ENCODE data around the gene DGKG.

The DGKG gene

DNA sequence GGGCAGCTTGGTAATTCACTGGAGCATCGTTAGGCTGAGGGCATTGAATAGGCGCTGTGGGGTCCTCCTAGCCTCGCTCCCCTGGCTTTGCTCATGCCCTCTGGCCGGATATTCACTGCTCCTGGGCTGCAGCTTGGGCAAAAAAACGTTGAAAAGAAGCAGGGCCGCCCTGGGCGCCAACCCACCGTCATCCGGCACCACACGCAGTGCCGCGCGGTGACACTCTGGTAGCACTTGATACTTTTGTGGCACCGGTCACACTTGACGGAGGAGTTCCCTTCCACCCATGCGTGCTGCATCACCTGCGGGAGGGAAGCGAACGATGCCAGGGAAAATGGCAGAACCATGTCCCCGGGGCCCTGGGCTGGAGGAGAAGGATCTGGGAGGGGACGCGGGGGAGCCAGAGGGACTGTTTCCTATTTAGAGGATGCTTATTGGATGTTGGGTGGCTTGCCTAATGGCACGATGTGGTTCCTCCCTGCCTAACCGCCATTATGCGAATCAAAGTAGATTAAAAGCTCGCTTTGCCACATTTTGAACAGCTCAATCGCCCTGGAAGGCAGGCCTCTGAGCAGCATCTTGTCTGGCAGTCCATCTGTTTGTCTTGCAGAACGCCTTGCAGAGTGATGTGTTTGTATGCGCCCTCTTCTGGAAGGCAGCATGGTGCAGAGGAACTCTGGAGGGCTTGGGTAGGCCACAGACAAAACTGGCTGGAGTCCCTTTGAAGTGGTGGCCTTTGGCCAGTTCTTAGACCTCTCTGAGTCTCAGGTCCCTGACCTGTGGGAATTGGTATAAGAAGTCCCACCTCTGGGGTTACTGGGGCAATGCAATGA, 93.2 kb downstream of the DGKG start:
- no peak for DNase-seq

DNA sequence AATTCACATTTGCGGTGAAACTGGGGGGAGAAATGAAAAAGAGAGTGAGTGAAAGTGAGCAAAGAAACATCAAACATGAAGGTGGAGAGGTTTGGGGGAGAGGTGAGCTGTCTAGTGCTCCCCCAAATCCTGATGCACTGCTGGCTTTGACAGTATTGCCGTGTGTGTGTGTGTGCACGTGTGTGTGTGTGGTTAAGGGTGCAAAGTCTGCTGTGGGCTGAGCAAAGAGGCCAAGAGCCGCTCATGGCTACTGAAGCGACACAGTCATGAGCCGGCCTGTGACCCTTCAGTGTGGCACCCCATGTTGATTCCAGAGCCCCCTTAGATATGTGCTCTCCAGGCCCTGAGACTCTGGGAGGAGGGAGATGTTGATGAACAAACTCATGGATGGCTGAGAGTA, 94.3 kb downstream of the DGKG start:
- no peak for DNase-seq

DNA sequence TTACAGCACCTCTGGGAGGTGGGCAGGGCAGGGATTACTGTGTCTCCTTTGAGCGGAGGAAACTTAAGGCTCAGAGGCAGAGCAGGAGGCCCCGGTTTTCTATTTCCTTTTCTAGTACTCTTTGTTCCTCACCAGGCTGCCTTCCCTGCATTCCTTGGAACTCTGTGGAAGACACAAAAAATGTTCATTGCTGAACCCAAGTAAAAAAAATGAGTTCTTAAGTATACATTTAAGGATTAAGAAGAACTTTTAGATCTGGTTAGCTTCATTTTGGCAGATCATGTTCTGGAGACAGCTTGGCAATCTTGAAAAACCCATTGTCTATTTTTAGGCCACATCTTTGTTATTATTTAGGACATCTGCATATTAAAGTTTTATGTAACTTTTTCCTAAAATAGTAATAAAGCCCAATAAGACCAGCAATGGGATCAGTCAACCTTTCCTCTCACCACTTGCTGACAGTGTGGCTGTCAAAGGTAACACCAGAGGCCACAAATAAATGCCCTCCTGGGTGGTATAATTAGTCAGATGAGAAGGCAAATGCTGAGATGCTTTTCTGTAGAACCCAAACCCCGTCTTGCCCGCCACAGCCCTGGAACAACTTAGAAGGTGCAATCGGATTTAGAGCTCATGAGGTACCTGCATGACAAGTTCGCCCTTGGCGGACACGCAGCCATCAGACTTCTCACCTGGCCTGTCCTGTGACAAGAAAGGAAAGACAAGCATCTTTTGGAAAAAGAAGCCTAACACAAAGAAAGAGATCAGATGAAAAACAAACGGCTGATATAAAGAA, 97.2 kb downstream of the DGKG start:
- no peak for DNase-seq

DNA sequence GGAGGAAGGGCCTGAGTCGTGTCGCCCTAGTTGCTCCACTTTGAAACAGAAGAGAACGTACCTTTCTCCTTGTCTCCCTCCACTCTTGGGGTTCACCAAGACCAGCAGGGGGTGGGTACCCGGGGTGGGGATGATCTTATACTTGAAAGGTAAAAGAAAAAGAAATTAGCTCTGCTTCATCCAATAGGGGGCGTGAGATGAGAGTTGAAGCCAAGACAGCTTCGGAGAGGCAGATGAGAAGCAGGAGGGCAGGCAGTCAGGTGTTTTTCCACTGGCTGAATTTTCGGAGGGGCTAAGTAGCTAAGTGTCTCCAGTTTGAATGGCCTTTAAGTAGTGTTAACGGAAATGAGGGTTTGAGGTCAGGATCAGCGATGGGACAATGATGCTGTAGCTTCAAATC, 100.4 kb downstream of the DGKG start:
- no peak for DNase-seq

DNA sequence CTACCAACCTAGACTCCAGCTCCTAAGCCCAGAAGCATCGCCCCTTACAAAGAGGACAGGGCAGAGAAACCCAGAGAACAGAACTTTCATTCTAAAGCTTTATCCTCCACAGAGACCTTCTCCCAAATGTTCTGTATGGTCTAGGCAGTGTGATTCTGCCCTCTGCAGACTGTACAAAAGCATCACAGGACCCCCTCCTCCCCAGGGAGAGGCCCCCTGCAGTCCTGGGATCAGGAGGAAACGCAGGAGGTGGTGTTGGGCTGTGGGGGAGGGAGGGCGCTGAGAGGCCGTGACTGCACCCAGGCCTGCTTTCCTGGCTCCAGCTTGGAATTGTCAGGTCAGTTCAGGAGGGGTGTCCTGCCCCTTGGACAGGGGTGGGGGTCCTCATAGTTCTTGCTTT, 101.3 kb downstream of the DGKG start:
- no peak for DNase-seq

DNA sequence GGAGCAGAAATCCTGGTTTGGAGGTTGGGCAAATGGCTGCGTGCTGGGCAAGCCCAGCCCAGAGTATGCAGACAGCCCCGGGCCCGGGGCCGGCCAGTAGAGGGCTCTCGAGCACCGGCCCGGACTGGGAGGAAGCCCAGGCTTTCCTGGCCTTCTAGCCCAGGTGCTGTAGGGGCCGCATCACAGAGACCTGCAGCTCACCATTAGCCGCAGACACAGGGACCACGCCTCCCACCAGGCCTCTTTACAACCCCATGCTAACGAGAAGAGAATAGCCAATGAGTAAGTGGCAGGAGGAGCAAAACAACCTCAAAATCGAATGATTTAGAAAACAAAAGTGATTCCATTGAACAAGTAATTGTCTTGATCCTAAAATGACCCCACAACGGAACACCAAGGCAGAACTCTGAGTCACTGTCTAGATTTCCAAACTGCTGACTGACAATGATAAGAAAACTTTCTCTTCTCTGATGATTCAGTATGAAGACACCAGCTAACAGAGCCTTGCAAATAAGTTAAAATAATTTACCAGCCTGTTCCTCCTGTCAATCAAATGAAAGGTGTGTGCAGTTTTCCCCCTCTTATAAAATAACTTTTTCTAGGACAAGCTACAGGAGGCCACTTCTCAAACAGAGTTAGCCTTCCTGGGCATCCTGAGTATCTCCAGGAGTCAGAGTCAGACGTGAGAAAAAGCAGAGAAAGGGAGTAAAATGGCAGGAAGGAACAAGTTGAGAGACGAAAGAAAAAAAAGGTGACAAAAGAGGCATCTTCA, 102.2 kb downstream of the DGKG start:
- DNase-seq: peak; percentile 43

DNA sequence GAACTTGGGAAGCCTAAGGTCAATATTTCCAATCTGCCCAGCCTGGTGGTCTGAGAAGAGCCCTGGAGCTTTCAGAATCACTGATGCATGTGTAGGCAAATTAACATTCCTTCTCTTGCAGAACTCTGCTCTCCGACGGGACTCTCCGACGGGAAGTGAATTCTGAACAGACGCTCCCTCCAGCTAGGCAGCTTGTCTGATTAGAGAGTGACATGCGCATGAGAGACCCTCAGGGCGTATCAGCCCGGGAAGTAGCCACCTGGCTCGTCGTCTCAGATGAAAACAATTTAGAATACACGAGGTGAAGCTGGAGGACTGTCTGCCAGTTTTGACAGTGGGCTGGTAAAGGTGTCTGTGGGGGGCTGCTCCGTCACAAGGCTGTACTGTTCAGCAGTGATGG, 103.1 kb downstream of the DGKG start:
- no peak for DNase-seq

DNA sequence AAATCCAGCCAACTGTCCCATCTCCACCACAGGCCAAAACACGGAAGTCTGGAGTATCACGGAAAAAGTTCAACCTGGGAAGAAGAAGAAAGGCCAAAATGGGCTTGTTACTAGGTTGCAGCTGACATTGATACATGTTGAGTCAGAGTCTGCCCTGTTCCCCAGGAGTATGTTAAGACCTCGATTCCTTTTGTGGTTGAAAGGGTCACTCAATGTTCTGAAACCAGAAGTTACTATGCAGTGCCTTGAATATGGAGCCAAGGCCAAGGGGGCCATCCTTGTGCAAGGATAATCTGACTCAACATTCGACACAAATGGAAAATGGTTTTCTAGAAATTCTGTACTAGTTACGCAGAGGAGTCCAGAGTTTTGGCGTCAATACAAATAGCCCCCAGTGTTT, 104.2 kb downstream of the DGKG start:
- no peak for DNase-seq

DNA sequence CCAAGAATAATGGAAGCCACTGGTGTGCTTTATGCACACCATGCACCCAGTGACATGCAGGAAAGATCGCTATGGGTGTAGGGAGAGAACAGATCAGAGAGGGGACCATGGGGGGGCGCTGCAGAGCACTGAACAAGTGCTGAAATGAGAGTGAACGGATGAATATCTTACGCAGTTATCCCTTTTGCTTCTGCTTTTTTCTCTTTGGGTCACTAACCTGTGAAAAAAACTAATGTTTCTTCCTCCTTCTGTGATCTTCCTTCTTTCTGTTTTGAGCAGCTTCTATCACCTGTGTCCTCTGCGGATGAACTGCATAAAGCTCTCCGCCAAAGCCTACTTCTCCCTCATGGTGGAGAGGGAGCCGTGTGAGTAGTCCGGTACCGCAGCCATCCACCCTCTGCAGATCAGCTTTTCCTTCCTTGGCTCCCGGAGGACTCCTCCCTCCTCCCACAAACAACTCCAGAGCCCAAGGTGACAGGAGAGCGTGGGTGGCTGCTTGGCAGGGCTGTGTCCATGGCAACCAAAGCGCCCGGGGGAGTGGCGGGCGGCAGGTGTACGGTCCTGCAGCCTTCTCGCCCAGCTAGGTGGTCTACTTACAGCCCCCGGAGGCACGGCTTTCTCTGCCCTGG, 106.2 kb downstream of the DGKG start:
- no peak for DNase-seq

DNA sequence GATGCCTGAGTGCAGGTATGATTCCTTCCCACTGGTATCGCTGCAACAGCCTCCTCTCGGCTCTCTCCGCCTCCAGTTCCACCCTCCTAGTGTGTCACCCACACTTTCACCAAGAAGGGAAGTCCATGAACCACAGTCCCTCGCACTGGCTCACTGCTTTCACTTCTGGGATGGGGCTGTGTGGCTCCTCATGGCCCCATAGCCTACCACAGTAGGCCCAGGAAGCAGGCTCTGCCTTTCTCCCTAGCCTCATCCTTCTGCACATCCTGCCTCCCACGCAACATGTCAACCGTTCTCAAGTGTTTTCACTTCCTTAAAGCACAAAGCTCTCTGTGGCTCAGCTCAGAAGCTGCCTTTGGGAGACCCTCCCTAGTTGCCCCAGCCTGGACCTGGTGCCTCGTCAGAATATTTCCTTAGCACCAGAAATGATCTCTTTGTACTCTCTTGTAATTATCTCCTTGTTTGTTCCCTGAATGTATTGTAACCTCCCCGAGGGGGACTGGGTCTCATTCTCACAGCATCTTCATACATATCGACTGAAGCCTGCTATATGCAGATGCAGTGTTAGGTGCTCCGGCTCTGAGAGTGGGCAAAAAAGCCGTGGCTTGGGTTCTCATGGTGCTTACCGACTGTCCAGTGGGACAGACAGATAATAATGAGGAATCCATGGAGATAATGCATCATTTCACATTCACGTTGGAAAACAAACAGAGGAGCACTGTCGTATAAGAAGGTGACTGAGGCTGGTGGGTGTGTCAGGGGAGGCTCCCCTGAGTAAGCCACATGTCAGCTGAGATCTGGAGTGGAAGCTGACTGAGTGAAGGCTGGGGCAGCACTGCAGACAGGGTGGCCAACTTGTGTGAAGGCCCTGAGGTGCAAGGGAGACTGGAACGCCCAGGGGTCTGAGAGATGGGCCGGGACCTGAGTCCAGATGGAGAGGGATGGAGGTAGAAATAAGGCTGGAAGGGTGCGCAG, 107.1 kb downstream of the DGKG start:
- DNase-seq: no peak

DNA sequence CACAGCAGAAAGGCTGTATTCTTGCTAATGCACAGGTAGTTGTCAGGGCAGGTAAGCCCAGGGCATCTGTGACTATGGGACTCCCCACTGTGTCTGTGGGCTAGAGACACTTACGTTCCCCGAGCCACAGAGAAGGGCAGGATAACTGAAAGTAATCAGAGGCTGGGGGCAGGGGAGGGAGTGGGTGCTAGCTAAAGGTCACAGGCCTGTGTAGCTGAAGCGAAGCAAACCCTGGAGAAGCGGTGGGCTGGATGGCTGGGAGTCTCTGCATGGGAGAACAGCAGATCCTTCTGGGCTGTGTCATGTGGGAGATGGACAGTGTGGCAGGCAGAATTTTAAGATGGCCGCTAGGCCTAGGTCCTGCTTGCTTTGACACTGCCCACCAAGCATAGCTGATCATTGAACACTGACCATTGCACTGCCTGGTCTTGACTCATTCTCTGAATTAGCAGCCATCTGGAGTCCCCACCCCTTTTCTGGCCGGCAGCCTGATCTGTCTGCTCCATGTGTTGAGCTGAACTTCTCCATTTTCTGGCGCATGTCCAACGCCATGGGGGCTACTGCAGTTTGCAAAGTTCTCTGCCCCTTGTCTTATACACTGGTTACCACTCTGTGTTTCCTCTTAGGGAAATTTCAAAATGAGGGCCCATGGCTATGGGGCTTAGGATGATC, 110.0 kb downstream of the DGKG start:
- no peak for DNase-seq

DNA sequence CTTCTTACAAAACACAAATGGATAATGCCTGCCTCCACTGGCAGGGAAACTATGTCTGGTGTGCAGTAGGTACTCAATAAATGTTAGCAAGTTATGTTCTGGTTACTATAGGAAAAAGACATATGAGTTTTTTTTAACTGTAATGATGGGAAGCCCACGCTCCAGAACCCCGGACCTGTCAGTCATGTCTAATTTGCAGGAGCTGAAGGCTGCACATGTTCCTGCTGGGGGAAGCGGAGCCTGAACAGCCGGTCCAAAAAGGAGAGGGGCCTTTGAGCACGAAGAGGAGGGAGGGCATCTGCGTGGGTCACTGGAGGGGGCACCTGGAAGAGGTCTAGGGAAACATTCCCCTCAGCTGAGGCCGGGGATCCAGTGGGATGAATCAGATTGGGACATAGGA, 113.2 kb downstream of the DGKG start:
- DNase-seq: no peak

DNA sequence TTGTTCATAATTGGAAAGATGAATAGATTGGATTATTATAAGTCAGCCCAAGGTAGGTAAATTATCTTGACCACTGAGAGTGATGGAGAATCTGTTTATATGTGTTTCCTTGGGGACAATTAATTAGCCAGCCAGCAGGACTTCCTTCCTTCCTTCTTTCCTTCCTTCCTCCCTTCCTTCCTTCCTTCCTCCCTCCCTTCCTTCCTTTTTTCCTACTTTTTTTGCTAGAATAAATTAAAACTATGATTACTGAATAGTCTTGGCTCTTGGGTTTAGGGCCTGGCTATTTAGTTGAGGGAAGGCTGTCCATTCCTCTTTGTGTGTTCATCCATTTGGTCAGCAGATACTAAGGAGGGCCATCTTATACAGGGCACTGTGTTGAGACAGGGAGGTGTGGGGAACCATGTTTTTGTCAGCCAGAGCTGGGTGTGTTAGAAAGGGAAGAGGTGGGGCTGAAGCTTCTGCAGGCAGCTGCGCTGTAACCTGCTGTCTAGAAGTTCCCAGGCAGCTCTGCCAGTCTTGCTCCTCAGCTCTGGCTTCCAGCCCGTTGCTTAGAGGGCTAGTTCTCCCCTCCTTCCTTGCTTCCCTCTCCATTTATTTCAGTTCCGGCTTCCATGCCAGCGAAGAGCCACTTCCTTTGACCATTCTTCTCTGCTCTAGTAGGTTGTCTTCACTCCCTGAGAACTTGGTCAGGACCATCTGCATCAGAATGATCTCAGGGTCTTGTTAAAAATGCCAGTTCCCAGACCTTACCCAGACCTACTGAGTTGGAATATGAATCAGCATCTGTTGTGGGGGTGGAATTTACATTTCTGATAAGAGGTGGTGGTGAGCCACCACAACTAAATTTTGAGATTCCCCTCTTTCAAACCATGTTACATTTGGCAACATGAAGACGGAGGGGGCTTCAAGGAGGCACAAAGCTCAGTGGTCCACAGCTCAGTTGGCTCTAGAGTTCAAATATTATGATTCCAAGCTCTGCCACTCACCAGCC, 113.9 kb downstream of the DGKG start:
- DNase-seq: no peak

DNA sequence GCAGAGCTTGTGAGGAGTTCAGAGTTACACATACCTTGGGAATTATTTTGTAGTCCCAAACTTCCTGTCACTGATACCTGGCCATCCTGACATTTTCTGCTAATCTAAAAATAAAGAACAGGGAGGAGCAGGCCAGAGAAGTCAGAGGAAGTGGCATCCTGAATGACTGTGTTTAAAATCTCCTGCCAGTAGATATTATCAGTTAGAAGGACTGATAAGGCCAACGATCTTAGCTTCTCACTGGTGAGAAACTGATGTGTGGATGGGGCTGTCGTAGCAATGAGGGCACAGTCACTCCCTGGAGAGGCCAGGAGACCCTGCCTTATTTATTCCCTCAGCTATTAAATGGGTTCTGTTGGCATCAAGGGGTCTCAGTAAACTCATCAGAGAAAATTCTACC, 115.1 kb downstream of the DGKG start:
- no peak for DNase-seq

DNA sequence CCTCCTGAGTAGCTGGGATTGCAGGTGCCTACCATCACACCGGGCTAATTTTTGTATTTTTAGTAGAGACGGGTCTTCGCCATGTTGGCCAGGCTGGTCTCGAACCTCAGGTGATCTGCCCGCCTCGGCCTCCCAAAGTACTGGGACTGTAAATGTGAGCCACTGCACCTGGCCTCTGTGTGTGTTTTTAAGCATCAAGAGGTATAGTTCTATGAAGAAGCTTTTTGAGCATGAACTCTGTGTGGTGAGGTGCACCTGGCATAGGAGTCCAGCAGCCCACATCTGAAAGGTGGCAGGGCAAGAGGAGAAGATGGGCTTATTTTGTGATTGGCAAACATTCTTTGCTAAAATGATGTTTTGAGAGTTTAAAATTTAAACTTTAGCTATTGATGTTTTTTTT, 118.0 kb downstream of the DGKG start:
- no peak for DNase-seq

DNA sequence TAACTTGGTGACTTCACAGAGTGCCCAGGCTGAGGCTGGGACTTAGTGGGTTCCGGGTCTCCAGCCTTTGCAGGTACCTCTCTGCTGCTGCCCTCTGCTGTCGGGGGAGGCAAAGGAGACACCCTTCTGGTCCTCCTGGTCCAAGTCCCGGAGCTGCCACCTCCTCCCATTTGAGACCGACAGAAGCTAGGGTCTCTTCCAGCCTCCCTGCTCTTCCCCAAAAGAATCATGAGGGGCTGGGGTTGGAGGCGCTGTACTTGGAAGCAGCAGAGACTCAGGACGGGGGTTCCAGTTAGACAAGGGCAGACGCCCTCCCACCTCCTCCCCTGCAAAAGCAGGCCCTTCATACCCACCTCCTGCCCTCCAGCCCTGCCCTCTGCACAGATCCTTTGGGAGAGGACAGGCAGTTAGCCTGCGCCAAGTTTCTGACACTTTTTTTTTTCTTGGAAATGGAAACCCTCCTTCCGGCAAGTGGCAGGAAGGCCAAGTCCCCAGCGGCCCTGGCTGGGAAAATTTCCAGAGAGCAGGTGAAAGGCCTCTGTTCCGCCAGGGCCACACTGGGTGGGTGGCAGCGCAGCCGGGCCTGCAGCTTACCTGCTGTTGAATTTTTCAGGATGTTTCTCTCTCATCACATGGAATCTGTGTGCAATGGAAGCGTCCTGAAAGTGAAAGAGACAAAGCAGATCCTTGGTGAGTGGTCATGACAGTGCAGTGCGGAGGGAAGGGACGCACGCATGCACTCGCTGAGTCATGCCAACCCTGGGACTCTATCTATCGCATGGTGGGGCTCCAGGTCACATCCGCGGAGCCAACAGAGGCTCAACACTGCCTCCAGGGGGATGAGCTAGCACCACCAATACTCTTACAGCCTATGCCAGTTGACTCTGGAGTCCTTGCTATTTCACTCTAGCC, 119.9 kb downstream of the DGKG start:
- no peak for DNase-seq

DNA sequence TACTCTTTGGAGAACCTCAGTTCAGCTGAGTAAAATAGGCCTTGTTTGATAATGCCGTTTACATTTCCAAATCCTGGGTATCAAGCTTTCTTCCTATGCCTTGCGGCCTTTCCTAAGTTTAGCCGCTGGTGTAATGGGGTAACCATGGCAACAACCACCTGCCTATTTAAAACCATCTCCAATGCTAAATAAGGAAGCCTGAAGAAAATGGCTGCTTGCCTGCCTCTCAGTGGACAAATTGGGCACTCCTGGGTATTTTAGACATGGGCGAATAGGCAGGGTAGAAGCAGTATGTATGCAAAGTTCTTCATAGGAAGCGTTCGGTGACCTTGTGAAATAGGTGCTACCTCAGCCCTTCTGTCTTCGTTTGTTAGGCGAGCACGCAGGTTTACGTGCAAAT, 122.7 kb downstream of the DGKG start:
- DNase-seq: no peak

DNA sequence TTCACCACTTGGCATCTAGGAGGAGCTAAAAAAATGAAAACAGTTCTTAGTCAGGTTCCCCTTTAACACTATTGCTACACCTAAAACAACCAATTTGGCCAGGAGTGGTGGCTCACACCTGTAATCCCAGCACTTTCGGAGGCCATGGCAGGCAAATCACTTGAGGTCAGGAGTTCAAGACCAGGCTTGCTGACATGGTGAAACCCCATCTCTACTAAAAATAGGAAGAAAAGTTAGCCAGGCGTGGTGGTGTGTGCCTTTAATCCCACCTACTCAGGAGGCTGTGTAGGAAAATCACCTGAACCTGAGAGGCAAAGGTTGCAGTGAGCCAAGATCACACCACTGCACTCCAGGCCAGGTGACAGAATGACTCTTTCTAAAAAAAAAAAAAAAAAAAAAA, 124.1 kb downstream of the DGKG start:
- no peak for DNase-seq
